H1 (cell line): ENCODE results near the gene GIPC2. TPM values are rescaled to one million over a fixed set of nuclear protein-coding genes. Genes with fewer than 3 reads are reported as not detected.
"Not testable (repeated sequence)": the region's sequence is repeated elsewhere in the genome, so short reads cannot be mapped to it uniquely, and the experiment has no call there.

Experiments
- CTCF ChIA-PET: fragments of 300-600 bp; sonication (Branson Sonifier 250); formaldehyde crosslinking; loops from one replicate; lab custom pipeline; 2021; ENCODE audit not compliant: partially characterized antibody; lab: Charles Lee
- POLR2A ChIA-PET: fragments of 300-600 bp; sonication (Branson Sonifier 250); formaldehyde crosslinking; loops from one replicate; lab custom pipeline; 2021; ENCODE audit warnings: inconsistent platforms; ENCODE audit not compliant: partially characterized antibody; lab: Charles Lee
- DNase-seq, 2 experiments: peaks; one replicate each; pipeline versions ENCODE4 v3.0.0 to v3.0.0-alpha.2; 2010 to 2022; ENCODE audit warnings: low spot score in 2 of 2, low read depth in 1 of 2, mixed read lengths in 1 of 2
- FAIRE-seq: peaks from 2 replicates; lab custom pipeline; 2011; peaks lifted over from hg19 to GRCh38; lab: Jason Lieb, UNC
- H2AFZ ChIP-seq: 2 replicates; pipeline ENCODE4 v1.8.1; 2012; ENCODE audit warnings: low read length, inconsistent platforms
- H2AK5ac ChIP-seq: 2 replicates; pipeline ENCODE4 v1.6.1; 2013; ENCODE audit warnings: low read depth, low read length
- H2BK120ac ChIP-seq: replicated peaks from 2 replicates; pipeline ENCODE3; 2013; ENCODE audit warnings: low read depth, low read length, inconsistent platforms
- H2BK12ac ChIP-seq: 2 replicates; pipeline ENCODE4 v1.6.1; 2013; ENCODE audit warnings: low read depth, low read length
- H2BK15ac ChIP-seq: 2 replicates; pipeline ENCODE4 v1.6.1; 2013; ENCODE audit warnings: low read length
- H2BK20ac ChIP-seq: 2 replicates; pipeline ENCODE4 v1.6.1; 2013; ENCODE audit warnings: low read length
- H2BK5ac ChIP-seq: 2 replicates; pipeline ENCODE4 v1.6.1; 2013; ENCODE audit warnings: low read depth, low read length
- H3K14ac ChIP-seq: 2 replicates; pipeline ENCODE4 v1.6.1; 2013; ENCODE audit warnings: inconsistent platforms; ENCODE audit not compliant: insufficient read length
- H3K18ac ChIP-seq: 2 replicates; pipeline ENCODE4 v1.6.1; 2013; ENCODE audit warnings: low read length; ENCODE audit errors: extremely low read depth
- H3K23ac ChIP-seq: 2 replicates; pipeline ENCODE4 v1.6.1; 2013; ENCODE audit warnings: inconsistent platforms; ENCODE audit not compliant: insufficient read length
- H3K23me2 ChIP-seq: 2 replicates; pipeline ENCODE4 v1.6.1; 2013; ENCODE audit warnings: low read depth, low read length
- H3K27ac ChIP-seq: 2 replicates; pipeline ENCODE4 v1.6.1; 2011; ENCODE audit warnings: low read depth, low read length, inconsistent platforms
- H3K27me3 ChIP-seq, 4 experiments: replicated peaks in 1 of 4; 1 replicate in 1 of 4; 2 replicates in 3 of 4; pipeline versions ENCODE4 v1.6.1 to v1.8.1; 2011 to 2013; ENCODE audit warnings: low read length in 3 of 4, mild to moderate bottlenecking in 3 of 4, inconsistent platforms in 2 of 4, mixed read lengths in 2 of 4, moderate library complexity in 1 of 4; ENCODE audit not compliant: control insufficient read depth in 3 of 4, insufficient read depth in 3 of 4; ENCODE audit errors: extremely low read depth in 1 of 4
- H3K36me3 ChIP-seq, 4 experiments: 2 replicates each; pipeline versions ENCODE4 v1.6.1 to v1.8.1; 2011 to 2013; ENCODE audit warnings: mild to moderate bottlenecking in 4 of 4, low read length in 3 of 4, moderate library complexity in 2 of 4, control low read depth in 1 of 4, inconsistent platforms in 1 of 4; ENCODE audit not compliant: insufficient read depth in 4 of 4, control insufficient read depth in 2 of 4
- H3K4ac ChIP-seq: replicated peaks from 2 replicates; pipeline ENCODE3; 2013; ENCODE audit warnings: low read length, low read depth, mixed read lengths, inconsistent platforms; ENCODE audit not compliant: insufficient read length
- H3K4me1 ChIP-seq, 4 experiments: replicated peaks in 1 of 4; 1 replicate in 1 of 4; 2 replicates in 3 of 4; pipeline versions ENCODE4 v1.6.1 to v1.8.1; 2011 to 2013; ENCODE audit warnings: low read length in 3 of 4, inconsistent platforms in 2 of 4, mixed read lengths in 1 of 4; ENCODE audit not compliant: insufficient read depth in 4 of 4, control insufficient read depth in 3 of 4
- H3K4me2 ChIP-seq, 2 experiments: 2 replicates each; pipeline versions ENCODE4 v1.6.1 to v1.8.1; 2011 to 2013; ENCODE audit warnings: low read depth in 2 of 2, low read length in 2 of 2, control low read depth in 1 of 2, inconsistent platforms in 1 of 2, mild to moderate bottlenecking in 1 of 2; ENCODE audit not compliant: insufficient read depth in 1 of 2
- H3K4me3 ChIP-seq, 4 experiments: fragments of 200-600, 300-600 bp in 1 of 4; sonication (generic), shearing (Covaris generic), sonication (Bioruptor Twin) in 1 of 4; 2 replicates each; pipeline versions ENCODE4 v1.5.1 to v1.8.1; 2011 to 2016; ENCODE audit warnings: low read length in 4 of 4, low read depth in 3 of 4, control low read depth in 2 of 4, inconsistent platforms in 2 of 4, mild to moderate bottlenecking in 2 of 4, mixed read lengths in 1 of 4, moderate library complexity in 1 of 4; ENCODE audit not compliant: insufficient read depth in 2 of 4; ENCODE audit errors: extremely low read depth in 1 of 4
- H3K56ac ChIP-seq: replicated peaks from 2 replicates; pipeline ENCODE3; 2013; ENCODE audit warnings: low read depth, mild to moderate bottlenecking, mixed read lengths, low read length, inconsistent platforms; ENCODE audit not compliant: insufficient read length
- H3K79me1 ChIP-seq: 2 replicates; pipeline ENCODE4 v1.6.1; 2013; ENCODE audit warnings: low read depth, low read length, control low read depth
- H3K79me2 ChIP-seq, 2 experiments: 2 replicates each; pipeline versions ENCODE4 v1.6.1 to v1.8.1; 2012 to 2013; ENCODE audit warnings: low read length in 2 of 2, mild to moderate bottlenecking in 2 of 2, inconsistent platforms in 1 of 2; ENCODE audit not compliant: insufficient read depth in 2 of 2, control insufficient read depth in 1 of 2
- H3K9ac ChIP-seq, 4 experiments: replicated peaks in 1 of 4; 1 replicate in 1 of 4; 2 replicates in 3 of 4; pipeline versions ENCODE4 v1.6.1 to v1.8.1; 2011 to 2013; ENCODE audit warnings: low read depth in 3 of 4, low read length in 3 of 4, control low read depth in 2 of 4, mild to moderate bottlenecking in 2 of 4, moderate library complexity in 2 of 4, inconsistent platforms in 1 of 4; ENCODE audit errors: extremely low read depth in 1 of 4
- H3K9me3 ChIP-seq, 2 experiments: 2 replicates each; pipeline versions ENCODE4 v1.6.1 to v1.8.1; 2012 to 2013; ENCODE audit warnings: mild to moderate bottlenecking in 2 of 2, moderate library complexity in 2 of 2, control low read depth in 1 of 2, inconsistent platforms in 1 of 2, low read depth in 1 of 2, low read length in 1 of 2, mixed read lengths in 1 of 2; ENCODE audit not compliant: insufficient read depth in 2 of 2
- H4K20me1 ChIP-seq, 2 experiments: replicated peaks in 1 of 2; 2 replicates each; pipeline versions ENCODE3 to v1.8.1; 2011 to 2013; ENCODE audit warnings: inconsistent platforms in 2 of 2, low read length in 2 of 2, mild to moderate bottlenecking in 1 of 2; ENCODE audit not compliant: insufficient read depth in 2 of 2, control insufficient read depth in 1 of 2
- H4K5ac ChIP-seq: 2 replicates; pipeline ENCODE4 v1.6.1; 2013; ENCODE audit warnings: low read length, low read depth, mixed read lengths, inconsistent platforms; ENCODE audit not compliant: insufficient read length
- H4K8ac ChIP-seq: 2 replicates; pipeline ENCODE4 v1.8.0; 2013; ENCODE audit warnings: mild to moderate bottlenecking, moderate library complexity, low read length, inconsistent platforms; ENCODE audit not compliant: insufficient read depth; ENCODE audit errors: extremely low read depth
- H4K91ac ChIP-seq: replicated peaks from 2 replicates; pipeline ENCODE3; 2013; ENCODE audit warnings: low read length, mixed read lengths, inconsistent platforms; ENCODE audit not compliant: insufficient read length
- polyA plus RNA-seq, 7 experiments: library from polyadenylated mRNA; depleted of rRNA in 3 of 7; stranded (reverse) in 5 of 7; unstranded in 2 of 7; fragments of >200 nt in 5 of 7; fragments of 200-250 nt in 2 of 7; gene quantifications; 1 replicate in 5 of 7; 2 replicates in 1 of 7; 4 replicates in 1 of 7; pipeline versions ENCODE4 v1.2.1 to v1.2.3, GENCODE V29; 2011 to 2013; ENCODE audit warnings: missing spikeins in 2 of 7, mixed read lengths in 2 of 7
- total RNA-seq: library from RNA; stranded (reverse); fragmentation: NEBNext Ultra II Directional; extraction: Animal tissue kit (Norgen Biotek cat#: 25700); gene quantifications from 2 replicates; pipeline ENCODE4 v1.2.1, GENCODE V29; 2021

Gene GIPC2
- total and polyA plus RNA-seq, 2 of the 8 experiments (the other 6 are each of a cell fraction or from before 2014, with no cell fraction given): 0.29 to 0.69 TPM

- not testable (repeated sequence) for DNase-seq, H3K9ac ChIP-seq, FAIRE-seq, H3K23ac ChIP-seq, H3K79me2 ChIP-seq, H3K79me1 ChIP-seq, H3K4me1 ChIP-seq, H3K4ac ChIP-seq, H4K91ac ChIP-seq, H3K23me2 ChIP-seq, H2BK15ac ChIP-seq, H3K27me3 ChIP-seq, H3K9me3 ChIP-seq, H2AK5ac ChIP-seq, H2AFZ ChIP-seq, H3K18ac ChIP-seq, H3K56ac ChIP-seq, H4K8ac ChIP-seq, H4K20me1 ChIP-seq, H3K36me3 ChIP-seq, H4K5ac ChIP-seq, H3K4me3 ChIP-seq, H2BK5ac ChIP-seq, H3K27ac ChIP-seq, H2BK12ac ChIP-seq, H2BK120ac ChIP-seq, H2BK20ac ChIP-seq, H3K4me2 ChIP-seq, H3K14ac ChIP-seq
- ChIA-PET CTCF (interaction anchor here (0.6 kb wide), 1 partner anchor 11 kb away, joined by 3 read pairs; no protein-coding TSS in a partner anchor), POLR2A (interaction anchor here (0.6 to 1.0 kb wide), 2 partner anchors 19 to 80 kb away, joined by 3 to 4 read pairs; partner anchors contain the start of gene DNAJB4)
These were observed 38.9 kb downstream of the GIPC2 start for GRCh38 chr1:78084639-78085038.
